IMR-90 (cell line): ENCODE results near the gene RIC8B. TPM values are rescaled to one million over a fixed set of nuclear protein-coding genes. Genes with fewer than 3 reads are reported as not detected.

ENCODE experiments used
- ATAC-seq: fragments of 200-7000 bp; cut with Tn5 transposase; 2 replicates; pipeline ENCODE4 v1.9.1; 2020; ENCODE audit warnings: low read depth, mild to moderate bottlenecking, moderate library complexity
- BruUV-seq: library from RNA; stranded (reverse); fragments of 400-500 nt; replicated peaks from 2 replicates; lab custom pipeline; 2021; lab: Mats Ljungman, UMichigan
- CTCF ChIA-PET: fragments of 300-600 bp; formaldehyde crosslinking; extraction: SDS; loops from one replicate; lab custom pipeline; 2021; ENCODE audit warnings: antibody characterized with exemption; lab: Yijun Ruan, JAX
- POLR2A ChIA-PET: fragments of 300-600 bp; sonication (Branson Sonifier 250); formaldehyde crosslinking; loops from one replicate; lab custom pipeline; 2022; ENCODE audit warnings: antibody characterized with exemption; ENCODE audit not compliant: unreplicated experiment; lab: Charles Lee
- DNase-seq: peaks from one replicate; pipeline ENCODE4 v3.0.0; 2013
- H2AFZ ChIP-seq: replicated peaks from 2 replicates; pipeline ENCODE3; 2013; ENCODE audit warnings: low read length, mild to moderate bottlenecking; ENCODE audit not compliant: poor library complexity
- H2AK5ac ChIP-seq: 2 replicates; pipeline ENCODE4 v1.6.1; 2013; ENCODE audit warnings: low read depth, low read length, inconsistent platforms
- H2AK9ac ChIP-seq: replicated peaks from 2 replicates; pipeline ENCODE3; 2013; ENCODE audit warnings: mild to moderate bottlenecking, low read depth, low read length, moderate library complexity; ENCODE audit not compliant: poor library complexity
- H2BK120ac ChIP-seq: 2 replicates; pipeline ENCODE4 v1.6.1; 2013; ENCODE audit warnings: low read depth, low read length, inconsistent platforms
- H2BK15ac ChIP-seq: 3 replicates; pipeline ENCODE4 v1.6.1; 2013; ENCODE audit warnings: low read depth, low read length, inconsistent platforms
- H2BK20ac ChIP-seq: 2 replicates; pipeline ENCODE4 v1.6.1; 2013; ENCODE audit warnings: low read depth, mild to moderate bottlenecking, inconsistent platforms, low read length, moderate library complexity
- H2BK5ac ChIP-seq: 2 replicates; pipeline ENCODE4 v1.6.1; 2013; ENCODE audit warnings: mild to moderate bottlenecking, low read depth, low read length, inconsistent platforms; ENCODE audit not compliant: poor library complexity, severe bottlenecking
- H3K14ac ChIP-seq: replicated peaks from 2 replicates; pipeline ENCODE4 v1.6.1; 2013; ENCODE audit warnings: low read depth, low read length, inconsistent platforms
- H3K18ac ChIP-seq: 2 replicates; pipeline ENCODE4 v1.6.1; 2013; ENCODE audit warnings: low read depth, low read length, control low read depth
- H3K23ac ChIP-seq: 2 replicates; pipeline ENCODE4 v1.6.1; 2013; ENCODE audit warnings: low read depth, low read length, inconsistent platforms
- H3K27ac ChIP-seq: 2 replicates; pipeline ENCODE4 v1.5.1; 2013; ENCODE audit warnings: mild to moderate bottlenecking, control low read depth, low read length; ENCODE audit not compliant: insufficient read depth
- H3K27me3 ChIP-seq: 2 replicates; pipeline ENCODE4 v1.6.1; 2013; ENCODE audit warnings: low read length; ENCODE audit not compliant: control insufficient read depth, insufficient read depth
- H3K36me3 ChIP-seq: 2 replicates; pipeline ENCODE4 v1.6.1; 2013; ENCODE audit warnings: low read length, mixed read lengths; ENCODE audit not compliant: control insufficient read depth, insufficient read depth
- H3K4ac ChIP-seq: 2 replicates; pipeline ENCODE4 v1.6.1; 2013; ENCODE audit warnings: low read depth, low read length, inconsistent platforms
- H3K4me1 ChIP-seq: 2 replicates; pipeline ENCODE4 v1.6.1; 2013; ENCODE audit warnings: low read length, mixed read lengths; ENCODE audit not compliant: control insufficient read depth, insufficient read depth
- H3K4me2 ChIP-seq: 2 replicates; pipeline ENCODE4 v1.6.1; 2013; ENCODE audit warnings: low read depth, mild to moderate bottlenecking, control low read depth, low read length, moderate library complexity
- H3K4me3 ChIP-seq: 2 replicates; pipeline ENCODE4 v1.5.1; 2013; ENCODE audit warnings: low read depth, mild to moderate bottlenecking, control low read depth, low read length, moderate library complexity; ENCODE audit not compliant: insufficient read depth
- H3K56ac ChIP-seq: 2 replicates; pipeline ENCODE4 v1.6.1; 2013; ENCODE audit warnings: low read length, inconsistent platforms; ENCODE audit not compliant: insufficient read depth; ENCODE audit errors: extremely low read depth
- H3K79me1 ChIP-seq, 2 experiments: 2 replicates each; pipeline ENCODE4 v1.6.1; 2013; ENCODE audit warnings: low read length in 2 of 2, inconsistent platforms in 1 of 2, low read depth in 1 of 2
- H3K9ac ChIP-seq: 2 replicates; pipeline ENCODE4 v1.6.1; 2013; ENCODE audit warnings: low read depth, low read length, control low read depth
- H3K9me1 ChIP-seq: 2 replicates; pipeline ENCODE4 v1.6.1; 2013; ENCODE audit warnings: low read length, inconsistent platforms; ENCODE audit not compliant: insufficient read depth
- H3K9me3 ChIP-seq: 2 replicates; pipeline ENCODE4 v1.6.1; 2013; ENCODE audit warnings: low read length; ENCODE audit not compliant: control insufficient read depth, insufficient read depth
- H4K20me1 ChIP-seq: 2 replicates; pipeline ENCODE4 v1.6.1; 2013; ENCODE audit warnings: low read length, inconsistent platforms; ENCODE audit not compliant: insufficient read depth
- H4K5ac ChIP-seq: 2 replicates; pipeline ENCODE4 v1.6.1; 2013; ENCODE audit warnings: mild to moderate bottlenecking, low read depth, low read length, control low read depth
- H4K8ac ChIP-seq, 2 experiments: 2 replicates each; pipeline ENCODE4 v1.6.1; 2013; ENCODE audit warnings: low read depth in 2 of 2, low read length in 2 of 2, control low read depth in 1 of 2, inconsistent platforms in 1 of 2
- H4K91ac ChIP-seq: 2 replicates; pipeline ENCODE4 v1.6.1; 2013; ENCODE audit warnings: low read depth, low read length, inconsistent platforms; ENCODE audit not compliant: insufficient read depth
- BHLHE40 ChIP-seq: fragments of 150-350 bp; IDR thresholded peaks from 2 replicates; pipeline ENCODE4 v1.6.1; 2016; ENCODE audit warnings: mild to moderate bottlenecking, low read depth, low read length
- CEBPB ChIP-seq: IDR thresholded peaks from 2 replicates; pipeline ENCODE4 v1.6.1; 2012; ENCODE audit warnings: low read depth, low read length, improper control_type of control experiment
- MAFK ChIP-seq: IDR thresholded peaks from 2 replicates; pipeline ENCODE4 v1.6.1; 2012; ENCODE audit warnings: low read depth, low read length, improper control_type of control experiment
- WGBS, 2 experiments: methylation state at CpG; one replicate each; pipeline versions ENCODE4 v1.1.5 to v1.1.7; 2013; ENCODE audit warnings: missing lambda C conversion rate in 2 of 2; ENCODE audit not compliant: insufficient read length in 1 of 2; ENCODE audit errors: extremely low coverage in 2 of 2; 5-methylcytosine and 5-hydroxymethylcytosine counted together
- dilution Hi-C: fragments of 300-500 bp; cut with HindIII; formaldehyde crosslinking; loops from one replicate; pipeline ENCODE4 v1.14.3; 2018; ENCODE audit warnings: low sequenced_read_pairs; ENCODE audit not compliant: unreplicated experiment
- in situ Hi-C: fragments of 300-500 bp; cut with MboI; formaldehyde crosslinking; loops from 3 replicates; pipeline ENCODE4 v1.14.3; 2019; ENCODE audit warnings: low sequenced_read_pairs, inconsistent platforms, mixed read lengths
- intact Hi-C: fragments of 100-400 bp; cut with micrococcal nuclease; formaldehyde crosslinking; loops from 2 replicates; pipeline ENCODE4 v1.10.0; 2022
- polyA plus RNA-seq, 3 experiments: library from polyadenylated mRNA; depleted of rRNA; stranded (reverse); fragments of >200 nt; gene quantifications; 2 replicates each; pipeline ENCODE4 v1.2.3, GENCODE V29; 2012; ENCODE audit warnings: low replicate concordance in 1 of 3
- total RNA-seq: library from RNA; depleted of rRNA; stranded (reverse); fragments of >200 nt; gene quantifications from 2 replicates; pipeline ENCODE4 v1.2.3, GENCODE V29; 2012

RIC8B gene
- total and polyA plus RNA-seq, 2 of the 4 experiments (the other 2 are of a cell fraction): 5.5 to 19.5 TPM

DNA sequence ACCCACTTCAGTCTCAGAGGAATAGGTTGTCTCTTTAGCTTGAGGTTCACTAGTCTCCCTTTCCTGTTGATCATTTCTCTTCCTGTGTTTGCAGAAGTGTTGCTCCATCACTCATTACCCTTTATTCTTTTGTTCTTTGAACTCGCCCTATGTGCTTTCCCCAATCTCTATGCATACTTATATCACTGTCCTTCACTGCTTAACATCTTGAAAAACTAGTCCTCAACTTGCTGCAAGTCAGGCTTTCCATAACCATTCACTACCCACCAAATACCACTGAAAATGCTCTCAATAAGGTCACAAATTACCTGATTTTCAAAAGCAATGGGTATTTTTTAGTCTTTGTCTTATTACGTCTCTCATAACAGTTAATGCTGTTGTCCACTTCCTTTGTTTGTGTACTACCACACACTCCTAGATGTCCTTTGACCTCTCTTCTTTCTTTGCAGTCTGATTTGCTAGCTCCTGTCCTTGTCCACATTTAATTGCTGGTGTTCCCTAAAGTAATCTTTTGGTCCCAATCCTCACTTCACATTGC is 80.8 kb downstream of the RIC8B start:
- no peaks in the 10 kb centered on the region; the same call in 1 of the 2 replicates for H3K9me1 ChIP-seq
- H3K56ac ChIP-seq: no peak overlapping the region
- no peak overlapping the region for H3K9ac ChIP-seq
- no peak overlapping the region for H2AFZ ChIP-seq
- DNase-seq (no peak), ATAC-seq (no peak)
- H2BK20ac ChIP-seq: no peak overlapping the region
- H2AK9ac ChIP-seq: no peak overlapping the region
- no peak overlapping the region for H2BK5ac ChIP-seq
- H2BK15ac ChIP-seq: no peak overlapping the region
- H3K23ac ChIP-seq: no peak overlapping the region
- dilution Hi-C loops: no loop called here
- H3K18ac ChIP-seq: no peak overlapping the region
- no TSS peak for BruUV-seq
- H4K5ac ChIP-seq: no peak overlapping the region
- ChIA-PET POLR2A (no interaction called here), CTCF (no interaction called here)
- TF ChIP-seq CEBPB (no peak), MAFK (no peak), BHLHE40 (no peak)
- 100% methylated on average over 1 of the region's 2 CpGs; no CpG with 5 or more reads in 1 of the 2 experiments for WGBS, 2 experiments
- H3K4me2 ChIP-seq: no peak overlapping the region
- peaks cover 5% of the 10 kb centered on the region for H3K36me3 ChIP-seq
- no peaks in the 10 kb centered on the region for H3K27me3 ChIP-seq
- no peak overlapping the region for H3K27ac ChIP-seq
- H4K91ac ChIP-seq: no peak overlapping the region
- peaks cover 0 to 12% of the 10 kb centered on the region in 2 experiments; a peak in 2 of 4 replicates for H3K79me1 ChIP-seq
- H3K4me3 ChIP-seq: no peak overlapping the region
- in situ Hi-C loops: no loop called here
- intact Hi-C loops: no loop called here
- no peak overlapping the region for H2BK120ac ChIP-seq
- no peak overlapping the region for H4K8ac ChIP-seq
- H4K20me1 ChIP-seq: no peaks in the 10 kb centered on the region
- H3K4me1 ChIP-seq: no peaks in the 10 kb centered on the region; the same call in 1 of the 2 replicates
- H3K9me3 ChIP-seq: no peaks in the 10 kb centered on the region
- H2AK5ac ChIP-seq: no peak overlapping the region
- no peak overlapping the region for H3K14ac ChIP-seq
- no peak overlapping the region for H3K4ac ChIP-seq
